ENCODE data around the gene RSAD2. TPM values are rescaled to one million over a fixed set of nuclear protein-coding genes. Genes with fewer than 3 reads are reported as not detected.
"Not testable (repeated sequence)": the region's sequence is repeated elsewhere in the genome, so short reads cannot be mapped to it uniquely, and the experiment has no call there.

Gene RSAD2
- total RNA-seq, 1 donor from 2014 or later: 3.3 TPM

GRCh38 chr2:6923319-6923718, 45.7 kb downstream of the RSAD2 start:
- DNase-seq (ENCODE audit: low spot score in 2 of 2) (no peak), FAIRE-seq (no peak)

- no peak for DNase-seq (ENCODE audit: low spot score in 2 of 2)
- FAIRE-seq: no peak
Measured at GRCh38 chr2:6924101-6924923, 46.7 kb downstream of the RSAD2 start.

DNA sequence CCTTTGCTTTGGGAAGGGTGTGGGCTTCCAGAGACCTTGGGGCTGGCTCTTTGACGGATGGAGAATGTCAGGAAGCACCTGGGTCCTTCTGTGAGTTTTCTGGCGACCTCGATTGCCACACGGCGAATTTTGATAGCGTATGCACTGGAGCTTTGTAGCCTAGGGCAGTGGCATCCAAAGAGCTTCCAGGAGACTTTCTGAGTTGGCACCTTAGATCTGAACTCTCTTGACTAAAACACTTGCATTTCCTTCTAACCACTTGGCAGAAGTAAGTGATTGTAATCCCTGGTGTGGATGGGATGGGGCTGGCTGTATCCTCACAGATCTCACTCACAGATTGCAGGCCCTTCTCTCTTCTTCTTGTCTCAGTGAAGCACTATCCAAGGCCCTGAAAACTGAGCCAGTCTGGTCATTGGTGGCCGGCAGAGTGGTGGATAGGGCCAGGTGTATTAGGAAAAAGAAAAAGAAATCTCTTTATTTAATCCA, 47.4 kb downstream of the RSAD2 start:
- no peak for DNase-seq (ENCODE audit: low spot score in 2 of 2)
- no peak for FAIRE-seq

DNA sequence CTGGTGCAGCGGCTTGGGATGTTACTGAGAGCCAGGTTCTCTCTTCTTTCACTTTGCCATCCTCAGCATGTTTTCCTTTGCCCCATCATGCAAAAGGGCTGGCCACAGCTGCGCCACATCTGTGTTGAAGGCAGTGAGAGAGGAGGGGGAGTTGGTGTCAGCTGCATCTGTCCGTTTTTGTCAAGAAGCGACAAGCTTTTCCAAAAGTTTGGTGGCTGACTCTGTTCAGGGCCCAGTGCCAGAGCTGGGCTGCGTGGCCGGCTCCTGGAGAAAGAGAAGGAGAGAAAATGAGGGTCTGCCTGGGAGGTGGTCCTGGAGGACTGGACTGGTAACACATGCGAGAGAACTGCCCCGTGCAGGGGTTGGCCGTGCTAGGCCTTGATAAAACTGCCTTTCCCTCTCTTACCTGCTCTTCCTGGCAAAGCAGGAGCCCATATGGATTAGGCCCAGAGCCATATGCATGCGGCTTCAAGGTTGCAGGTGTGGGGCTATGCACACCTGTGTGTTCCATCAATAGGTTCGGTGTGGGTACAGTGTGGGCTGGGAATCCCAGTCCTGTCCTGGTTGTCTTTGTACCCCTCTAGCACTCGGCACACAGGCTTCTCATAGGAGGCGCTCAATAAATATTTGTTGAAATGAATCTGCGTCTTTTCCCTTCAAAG, 48.6 kb downstream of the RSAD2 start:
- DNase-seq (ENCODE audit: low spot score in 2 of 2) (no peak), FAIRE-seq (no peak)

DNA sequence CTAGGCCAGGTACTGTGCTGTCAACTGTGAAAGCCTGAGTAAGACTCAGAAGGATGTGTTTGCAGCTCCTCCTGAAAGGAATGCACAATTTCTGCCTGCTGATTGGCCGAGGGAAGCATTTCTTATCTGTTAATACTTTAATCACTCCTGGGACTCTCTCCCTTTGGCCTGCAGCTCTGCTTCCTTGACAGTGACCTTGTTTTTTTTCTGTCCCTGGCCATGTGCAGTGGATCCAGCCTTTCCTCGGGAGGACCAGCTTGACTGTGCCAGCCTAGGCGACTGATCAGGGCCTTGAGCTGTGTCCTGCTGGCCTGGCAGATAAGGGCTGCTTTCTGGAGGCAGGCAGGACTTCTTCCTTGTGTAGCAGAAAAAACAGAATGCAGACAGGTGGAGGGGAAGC, 49.6 kb downstream of the RSAD2 start:
- DNase-seq (ENCODE audit: low spot score in 2 of 2): no peak
- no peak for FAIRE-seq

GRCh38 chr2:6927753-6928152, 50.2 kb downstream of the RSAD2 start:
- DNase-seq (ENCODE audit: low spot score in 2 of 2): no peak
- FAIRE-seq: no peak

DNA sequence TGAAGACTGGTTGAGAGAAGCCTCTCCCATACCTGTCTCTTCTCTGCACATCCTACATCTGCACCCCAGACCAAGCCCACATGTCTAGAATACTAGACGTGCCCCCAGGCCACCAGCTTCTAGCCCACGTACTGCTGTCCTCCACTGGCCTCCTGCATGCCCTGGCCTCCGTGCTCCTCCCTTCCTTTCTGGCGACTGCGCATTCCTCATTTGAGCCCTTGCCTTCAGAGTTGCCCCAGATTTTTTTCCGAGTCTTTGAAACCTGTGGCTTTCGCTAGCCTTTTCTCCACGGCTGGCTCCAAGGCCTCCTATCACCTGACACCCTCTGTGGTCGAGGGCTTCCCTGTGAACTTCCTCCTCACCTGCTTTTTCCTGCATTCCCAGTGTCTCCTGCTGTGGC, 50.9 kb downstream of the RSAD2 start:
- DNase-seq (ENCODE audit: low spot score in 2 of 2) (no peak), FAIRE-seq (no peak)

DNA sequence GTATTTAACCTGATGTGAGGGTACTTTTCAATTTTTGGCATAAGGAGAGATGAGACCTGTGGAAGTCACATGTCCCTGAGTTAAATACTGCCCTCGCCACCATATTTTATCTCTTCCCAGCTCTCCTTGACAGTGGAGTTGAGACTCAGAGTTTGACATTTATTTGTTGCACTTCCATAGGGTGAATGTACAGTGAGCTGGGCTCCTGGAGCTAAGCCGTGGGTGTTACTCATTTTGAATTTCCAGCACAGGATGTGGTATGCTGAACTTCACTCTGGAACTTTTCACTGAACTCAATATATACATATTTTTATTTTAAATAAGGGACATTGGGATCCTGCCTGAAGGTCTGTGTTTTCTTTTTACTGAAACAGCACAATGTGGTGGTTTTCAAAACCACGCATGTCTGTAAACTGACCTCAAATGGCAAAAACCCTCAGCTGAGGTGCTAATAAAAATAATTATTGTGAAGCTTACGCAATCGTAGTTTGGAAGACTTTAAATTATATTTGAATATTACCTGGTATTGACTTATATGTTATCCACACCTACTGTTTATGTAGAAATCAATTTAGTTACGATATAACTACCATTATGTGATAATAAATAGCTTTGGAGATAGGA, 51.7 kb downstream of the RSAD2 start:
- no peak for FAIRE-seq
- no peak for DNase-seq (ENCODE audit: low spot score in 2 of 2)

DNA sequence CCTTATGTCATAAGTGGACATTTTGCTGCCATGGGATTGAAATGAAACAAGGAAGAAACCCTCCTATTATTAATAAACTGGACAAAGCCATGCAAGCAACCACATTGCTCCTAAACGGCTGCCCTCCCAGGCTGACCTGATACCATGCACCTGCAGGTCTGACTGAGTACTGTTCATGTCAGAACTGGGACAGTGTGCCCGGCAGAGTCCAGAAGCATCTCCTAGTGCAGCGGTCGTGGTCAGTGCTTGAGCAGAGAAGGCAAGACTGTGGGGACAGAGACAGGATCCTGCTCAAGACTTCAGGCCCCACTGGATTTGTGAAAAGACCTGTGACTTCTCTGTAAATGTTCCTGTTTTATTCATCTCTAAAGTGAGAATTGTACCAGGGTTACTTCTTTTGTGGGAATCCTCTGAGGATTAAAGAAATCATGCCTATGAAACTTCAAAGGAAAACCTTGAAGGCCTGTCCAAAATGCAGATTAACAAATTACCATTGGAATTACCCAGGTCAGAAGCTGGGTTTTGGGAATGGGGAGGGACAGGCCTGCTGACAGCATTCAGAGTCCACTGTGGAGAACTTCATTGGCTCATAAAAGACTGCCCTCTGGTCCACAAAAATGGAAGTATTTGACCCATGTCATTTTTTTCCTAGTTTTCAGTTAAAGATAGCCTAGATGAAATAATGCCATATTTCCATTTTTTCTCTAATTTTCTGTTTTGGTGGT, 53.5 kb downstream of the RSAD2 start:
- DNase-seq (ENCODE audit: low spot score in 2 of 2) (no peak), FAIRE-seq (no peak)

DNA sequence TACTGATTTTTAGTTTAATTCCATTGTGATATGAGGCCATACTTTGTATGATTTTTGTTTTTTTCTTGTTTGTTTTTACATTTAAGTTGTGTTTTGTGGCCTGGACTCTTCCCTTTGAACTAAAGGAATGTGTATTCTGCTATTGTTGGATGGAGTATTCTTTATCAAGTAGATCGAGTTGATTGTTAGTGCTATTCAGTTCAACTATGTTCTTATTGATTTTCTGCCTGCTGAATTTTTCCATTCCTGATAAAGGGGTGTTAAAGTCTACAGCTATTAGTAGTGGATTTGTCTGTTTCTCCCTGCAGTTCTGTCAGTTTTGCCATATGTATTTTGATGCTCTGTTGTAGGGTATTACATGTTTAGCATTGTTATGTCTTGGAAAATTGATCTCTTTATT, 54.2 kb downstream of the RSAD2 start:
- FAIRE-seq: no peak
- DNase-seq (ENCODE audit: low spot score in 2 of 2): no peak

DNA sequence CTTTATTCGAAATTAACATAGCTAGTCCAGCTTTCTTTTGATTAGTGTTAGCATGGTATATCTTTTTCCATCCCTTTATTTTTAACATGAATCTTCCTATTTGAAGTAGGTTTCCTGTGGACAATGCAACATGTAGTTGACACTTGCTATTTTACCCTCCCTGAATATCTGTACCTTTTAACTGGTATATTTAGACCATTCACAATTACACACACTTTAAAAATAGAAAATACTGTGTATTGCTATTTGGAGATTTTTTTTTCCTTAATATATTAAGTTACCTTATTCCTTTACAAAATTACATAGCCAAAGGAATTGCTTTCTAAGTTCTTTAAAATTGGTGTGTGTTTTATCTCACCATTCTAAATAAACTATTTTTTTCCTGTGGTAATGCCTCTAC, 54.6 kb downstream of the RSAD2 start:
- FAIRE-seq (no peak), DNase-seq (ENCODE audit: low spot score in 2 of 2) (no peak)

DNA sequence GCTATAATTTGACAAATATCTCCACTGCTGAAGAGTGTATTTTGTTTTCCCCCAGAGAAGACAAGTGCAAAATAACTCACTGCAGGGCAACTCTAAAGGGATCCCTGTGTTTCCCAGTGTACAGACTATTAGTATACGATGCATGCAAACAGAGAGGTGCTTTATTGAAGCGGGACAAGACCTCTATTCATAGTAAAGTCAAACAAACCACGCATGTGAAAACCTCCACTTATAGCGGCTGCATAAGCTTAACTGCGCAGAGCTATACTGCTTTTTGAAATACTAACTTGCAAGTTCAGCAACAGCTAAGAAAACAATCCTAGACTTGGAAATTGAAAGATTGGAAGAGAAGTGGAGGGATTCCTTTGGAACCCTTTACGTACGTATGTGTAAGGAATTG, 55.3 kb downstream of the RSAD2 start:
- DNase-seq (ENCODE audit: low spot score in 2 of 2): no peak
- FAIRE-seq: no peak

- DNase-seq (ENCODE audit: low spot score in 2 of 2) (no peak), FAIRE-seq (no peak)
Measured at GRCh38 chr2:6933911-6934310, 56.3 kb downstream of the RSAD2 start.

DNA sequence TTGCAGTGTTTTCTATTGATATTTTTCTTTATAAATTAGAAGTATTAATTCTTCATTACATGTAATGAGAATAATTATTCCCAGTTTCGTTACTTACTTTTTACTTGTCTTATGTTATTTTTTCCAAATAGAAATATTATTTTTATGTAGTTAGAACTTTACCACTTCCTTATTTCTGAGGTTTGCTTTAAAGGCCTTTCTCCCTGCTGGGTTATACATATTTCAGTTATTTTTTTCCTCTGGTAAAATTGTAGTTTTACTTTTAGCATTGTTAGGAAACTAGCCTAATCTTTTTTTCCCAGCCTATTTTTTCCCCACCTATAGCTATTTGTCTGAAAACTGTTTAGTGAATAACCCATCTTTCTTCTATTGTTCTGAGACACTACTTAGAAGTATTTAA, 56.8 kb downstream of the RSAD2 start:
- FAIRE-seq: peak; percentile 55
- no peak for DNase-seq (ENCODE audit: low spot score in 2 of 2)

GRCh38 chr2:6934758-6935651, 57.4 kb downstream of the RSAD2 start:
- FAIRE-seq (no peak), DNase-seq (ENCODE audit: low spot score in 2 of 2) (no peak)

GRCh38 chr2:6935652-6936020, 58.1 kb downstream of the RSAD2 start:
- not testable (repeated sequence) for FAIRE-seq

DNA sequence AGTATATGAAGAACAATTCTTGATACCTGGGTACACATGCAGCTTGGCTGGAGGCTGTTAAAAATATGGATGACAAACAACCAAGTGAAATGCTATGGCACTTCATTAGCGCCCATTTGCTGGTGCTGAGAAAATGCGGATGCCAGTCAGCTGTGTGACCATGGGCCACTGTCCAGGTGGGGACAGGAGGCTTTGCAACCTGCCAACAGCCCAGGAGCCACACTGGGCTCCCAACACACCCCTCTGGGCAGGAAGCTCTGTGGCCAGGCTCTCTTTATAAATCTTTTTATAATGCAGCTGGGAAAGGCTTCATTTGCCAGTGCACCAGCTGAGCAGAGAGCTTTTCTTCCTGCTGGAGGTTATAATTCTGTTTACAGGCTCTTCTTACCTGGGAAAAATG, 59.6 kb downstream of the RSAD2 start:
- FAIRE-seq: no peak
- DNase-seq (ENCODE audit: low spot score in 2 of 2): no peak

More at GRCh38 chr2:6935652-6936020, 58.1 kb downstream of the RSAD2 start:
- DNase-seq (ENCODE audit: low spot score in 2 of 2): not testable (repeated sequence)

DNA sequence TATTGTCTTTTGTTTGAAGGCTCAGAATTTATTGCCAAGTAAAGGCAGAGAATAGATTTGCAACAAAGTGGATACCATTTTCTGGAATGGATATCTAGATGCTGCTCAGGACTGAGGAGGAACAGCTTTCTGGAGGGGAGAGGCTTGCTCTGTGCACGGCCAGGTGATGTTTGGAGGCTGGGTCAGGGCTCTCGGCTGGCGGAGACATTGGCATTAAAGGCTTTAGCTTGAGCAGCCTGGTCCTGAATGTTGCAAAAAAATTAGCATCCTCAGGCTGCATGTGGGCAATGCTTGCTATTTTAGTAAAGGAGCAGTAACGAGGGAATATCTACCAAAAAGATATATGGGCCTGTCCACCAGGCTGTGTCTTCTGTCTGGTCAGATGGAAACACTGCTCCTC, 60.0 kb downstream of the RSAD2 start:
- FAIRE-seq: no peak
- DNase-seq (ENCODE audit: low spot score in 2 of 2): no peak

DNA sequence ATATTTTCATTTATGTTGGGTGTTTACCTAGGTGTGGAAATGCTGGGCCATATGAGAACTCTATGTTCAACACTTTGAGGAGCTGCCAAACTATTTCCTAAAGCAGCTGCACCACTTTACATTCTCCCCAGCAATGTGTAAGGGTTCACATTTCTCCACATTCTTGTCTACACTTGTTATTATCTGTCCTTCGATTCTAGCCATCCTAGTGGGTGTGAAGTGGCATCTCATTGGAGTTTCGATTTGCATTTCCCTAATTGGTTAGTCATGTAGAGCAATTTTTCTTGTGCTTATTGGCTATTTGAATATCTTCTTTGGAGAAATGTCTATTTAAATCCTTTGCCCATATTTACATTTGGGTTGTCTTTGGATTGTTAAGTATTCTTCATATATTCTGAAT, 61.5 kb downstream of the RSAD2 start:
- FAIRE-seq: no peak
- no peak for DNase-seq (ENCODE audit: low spot score in 2 of 2)

GRCh38 chr2:6940820-6941219, 63.2 kb downstream of the RSAD2 start:
- FAIRE-seq (no peak), DNase-seq (ENCODE audit: low spot score in 2 of 2) (no peak)

Data from frontal cortex (tissue), 4 donors.